ENCODE data around the gene TNIK. TPM values are rescaled to one million over a fixed set of nuclear protein-coding genes. Genes with fewer than 3 reads are reported as not detected.

Gene TNIK
- total RNA-seq, 3 donors from 2014 or later = 7.4 to 17.6 (median 10.2) TPM

GRCh38 chr3:171127611-171128010 is 332.6 kb downstream of the TNIK start:
- Histone ChIP-seq H3K36me3 (no peaks in the 10 kb centered on the region), H3K27me3 (no peaks in the 10 kb centered on the region), H3K4me3 (no peak overlapping the region), H3K27ac (no peak overlapping the region), H3K4me1 (no peaks in the 10 kb centered on the region), H3K9me3 (no peaks in the 10 kb centered on the region)
- no peak for TF ChIP-seq CTCF (IDR thresholded peaks at IDR 0.05)
- TF ChIP-seq POLR2A (IDR thresholded peaks at IDR 0.05) = no peak
- TF ChIP-seq POLR2AphosphoS5 (IDR thresholded peaks at IDR 0.05) = no peak
- intact Hi-C loops (cut with DNase I; ENCODE audit: low total_unique reads) = no loop called here
- DNase-seq (ENCODE audit: low spot score in 2 of 2) = no peak

GRCh38 chr3:171126478-171127209 is 333.6 kb downstream of the TNIK start:
- no peak for TF ChIP-seq POLR2AphosphoS5 (IDR thresholded peaks at IDR 0.05)
- no peak for TF ChIP-seq CTCF (IDR thresholded peaks at IDR 0.05)
- TF ChIP-seq POLR2A (IDR thresholded peaks at IDR 0.05) = no peak
- Histone ChIP-seq H3K27ac (no peak overlapping the region), H3K9me3 (no peaks in the 10 kb centered on the region), H3K4me1 (no peaks in the 10 kb centered on the region), H3K27me3 (no peaks in the 10 kb centered on the region), H3K4me3 (no peak overlapping the region), H3K36me3 (no peaks in the 10 kb centered on the region)
- intact Hi-C loops (cut with DNase I; ENCODE audit: low total_unique reads) = no loop called here
- DNase-seq (ENCODE audit: low spot score in 2 of 2) = no peak

GRCh38 chr3:171125010-171125409 is 335.2 kb downstream of the TNIK start:
- Histone ChIP-seq H3K36me3 (no peaks in the 10 kb centered on the region), H3K9me3 (no peaks in the 10 kb centered on the region), H3K27ac (no peak overlapping the region), H3K27me3 (no peaks in the 10 kb centered on the region), H3K4me3 (no peak overlapping the region), H3K4me1 (no peaks in the 10 kb centered on the region)
- DNase-seq (ENCODE audit: low spot score in 2 of 2) = no peak
- intact Hi-C loops (cut with DNase I; ENCODE audit: low total_unique reads) = no loop called here
- TF ChIP-seq POLR2AphosphoS5 (IDR thresholded peaks at IDR 0.05) (no peak), POLR2A (IDR thresholded peaks at IDR 0.05) (no peak), CTCF (IDR thresholded peaks at IDR 0.05) (no peak)

- DNase-seq (ENCODE audit: low spot score in 2 of 2) = no peak
- H3K9me3 ChIP-seq = no peaks in the 10 kb centered on the region
- H3K27ac ChIP-seq = no peak overlapping the region
- H3K36me3 ChIP-seq = no peaks in the 10 kb centered on the region
- no peak for TF ChIP-seq CTCF (IDR thresholded peaks at IDR 0.05)
- TF ChIP-seq POLR2A (IDR thresholded peaks at IDR 0.05) = no peak
- no peak for TF ChIP-seq POLR2AphosphoS5 (IDR thresholded peaks at IDR 0.05)
- H3K27me3 ChIP-seq = no peaks in the 10 kb centered on the region
- intact Hi-C loops (cut with DNase I; ENCODE audit: low total_unique reads) = no loop called here
- no peaks in the 10 kb centered on the region for H3K4me1 ChIP-seq
- no peak overlapping the region for H3K4me3 ChIP-seq
These were observed 336.3 kb downstream of the TNIK start for GRCh38 chr3:171123915-171124314.

- DNase-seq (ENCODE audit: low spot score in 2 of 2) = no peak
- Histone ChIP-seq H3K9me3 (no peaks in the 10 kb centered on the region), H3K27me3 (no peaks in the 10 kb centered on the region), H3K36me3 (no peaks in the 10 kb centered on the region), H3K4me3 (no peak overlapping the region), H3K27ac (no peak overlapping the region), H3K4me1 (no peaks in the 10 kb centered on the region)
- TF ChIP-seq POLR2AphosphoS5 (IDR thresholded peaks at IDR 0.05) = no peak
- no peak for TF ChIP-seq POLR2A (IDR thresholded peaks at IDR 0.05)
- no peak for TF ChIP-seq CTCF (IDR thresholded peaks at IDR 0.05)
- intact Hi-C loops (cut with DNase I; ENCODE audit: low total_unique reads) = no loop called here
These were observed 337.3 kb downstream of the TNIK start for GRCh38 chr3:171122861-171123260.

Data from breast epithelium (tissue), 4 donors.